Renal pelvis (tissue), 12 donors: Measurements from ENCODE around the gene CELA3A. TPM values are rescaled to one million over a fixed set of nuclear protein-coding genes. Genes with fewer than 3 reads are reported as not detected.
"Not testable (repeated sequence)": the region's sequence is repeated elsewhere in the genome, so short reads cannot be mapped to it uniquely, and the experiment has no call there.

Source experiments
- DNase-seq: peaks from one replicate; pipeline ENCODE4 v3.0.0-alpha.2; 2013
- long read RNA-seq, 16 experiments: transcript quantifications; one replicate each; lab custom pipeline, GENCODE V29; 2026
- polyA plus RNA-seq, 3 donors: library from polyadenylated mRNA; unstranded; fragments of 120-200 nt; gene quantifications; one replicate each; pipeline ENCODE4 v1.2.1, GENCODE V29; 2013; ENCODE audit not compliant: insufficient read length in 3 of 3

The CELA3A gene, protein sequence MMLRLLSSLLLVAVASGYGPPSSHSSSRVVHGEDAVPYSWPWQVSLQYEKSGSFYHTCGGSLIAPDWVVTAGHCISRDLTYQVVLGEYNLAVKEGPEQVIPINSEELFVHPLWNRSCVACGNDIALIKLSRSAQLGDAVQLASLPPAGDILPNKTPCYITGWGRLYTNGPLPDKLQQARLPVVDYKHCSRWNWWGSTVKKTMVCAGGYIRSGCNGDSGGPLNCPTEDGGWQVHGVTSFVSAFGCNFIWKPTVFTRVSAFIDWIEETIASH
- polyA plus RNA-seq = not detected
- long read RNA-seq, donor 1 = 0 reads
- long read RNA-seq, donor 2 = 0 reads
- long read RNA-seq, donor 3 = 0 reads
- long read RNA-seq, donor 4 = 0 reads
- long read RNA-seq, donor 5 = 0 reads
- long read RNA-seq, donor 6 = 0 reads
- long read RNA-seq, donor 7 = 0 reads
- long read RNA-seq, donor 8 = 0 reads
- long read RNA-seq, donor 9 = 0 reads
- long read RNA-seq, donor 10 = 0 reads
- long read RNA-seq, donor 11 = 0 reads
- long read RNA-seq, donor 12 = 0 reads
- long read RNA-seq, donor 13 = 0 reads
- long read RNA-seq, donor 14 = 0 reads
- long read RNA-seq, donor 15 = 0 reads
- long read RNA-seq, donor 16 = 0 reads

DNA sequence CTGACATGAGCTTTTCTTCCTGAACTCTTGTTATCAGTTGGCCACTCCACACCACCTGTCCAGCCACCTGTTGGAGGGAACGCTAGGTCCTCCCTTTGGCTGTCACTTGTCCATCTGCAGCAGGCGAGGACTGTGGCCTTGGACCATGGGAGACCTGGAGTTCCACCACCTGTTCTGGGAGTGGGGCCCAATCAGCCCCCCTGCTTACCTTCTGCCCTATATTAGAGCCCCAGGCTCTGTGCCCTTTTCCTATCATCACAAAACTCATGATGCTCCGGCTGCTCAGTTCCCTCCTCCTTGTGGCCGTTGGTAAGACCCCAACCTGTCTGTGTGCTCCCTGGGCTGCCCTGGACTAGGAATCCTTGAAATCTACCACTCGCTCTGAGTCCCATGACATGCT lies at the start of gene CELA3A:
Gene CELA3A (plus strand): TSS at position 249 of the 400 bp plus-strand sequence. CDS start 18 bp downstream, at position 267.
- DNase-seq = no peak

DNA sequence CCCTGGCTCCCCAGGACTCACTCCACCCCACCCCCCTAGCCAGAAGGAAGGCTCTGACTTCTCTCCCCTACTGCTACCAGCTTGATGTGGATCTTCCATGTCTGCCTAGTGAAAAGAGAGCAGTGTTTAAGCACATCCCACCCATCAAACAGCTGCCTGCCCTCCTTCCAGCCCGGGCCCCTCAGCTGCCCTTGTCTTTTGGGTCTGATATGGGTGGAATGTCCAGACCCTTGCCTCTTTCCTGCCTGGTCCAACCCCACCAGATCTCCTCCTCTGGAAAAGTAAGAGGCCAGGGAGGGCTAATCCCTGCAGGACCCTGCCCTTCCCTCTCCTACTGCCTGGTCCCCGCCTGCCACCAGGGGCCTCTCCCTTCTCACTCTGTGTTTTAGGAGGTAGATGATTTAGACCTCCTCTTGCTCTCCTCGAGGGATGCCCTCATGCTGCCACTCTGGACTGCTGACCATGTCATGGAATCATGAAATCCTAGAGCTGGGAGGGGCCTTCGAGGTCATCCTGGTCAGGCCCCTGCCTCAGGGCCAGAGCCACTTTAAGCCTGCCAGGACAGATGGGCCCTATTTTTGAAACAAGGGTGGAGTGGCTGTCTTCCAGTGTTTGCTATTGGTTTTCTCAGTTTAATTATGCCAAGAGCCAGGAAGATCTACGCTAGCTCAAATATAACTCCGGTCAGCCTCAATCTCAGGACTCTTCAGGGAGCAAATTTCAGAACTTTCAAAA lies 48.5 kb upstream of the CELA3A start:
- no peak for DNase-seq

DNA sequence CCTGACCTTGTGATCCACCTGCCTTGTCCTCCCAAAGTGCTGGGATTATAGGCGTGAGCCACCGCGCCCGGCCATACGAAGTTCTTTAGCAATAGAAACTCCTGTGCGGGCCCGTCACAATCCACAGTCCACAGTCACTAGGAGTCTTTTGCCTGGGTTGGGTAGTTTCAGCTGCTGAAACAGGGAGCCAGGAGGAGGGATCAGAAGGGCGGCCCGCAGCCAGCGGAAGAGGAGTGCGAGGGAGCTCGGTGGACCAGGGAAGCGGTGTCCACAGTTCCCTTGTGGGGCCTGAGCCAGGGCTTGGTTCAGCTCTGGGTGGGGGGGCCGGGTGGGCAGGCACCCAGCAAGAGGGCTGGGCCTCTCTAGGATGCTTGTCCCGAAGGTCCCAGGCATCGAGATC lies 46.4 kb upstream of the CELA3A start:
- no peak for DNase-seq

DNA sequence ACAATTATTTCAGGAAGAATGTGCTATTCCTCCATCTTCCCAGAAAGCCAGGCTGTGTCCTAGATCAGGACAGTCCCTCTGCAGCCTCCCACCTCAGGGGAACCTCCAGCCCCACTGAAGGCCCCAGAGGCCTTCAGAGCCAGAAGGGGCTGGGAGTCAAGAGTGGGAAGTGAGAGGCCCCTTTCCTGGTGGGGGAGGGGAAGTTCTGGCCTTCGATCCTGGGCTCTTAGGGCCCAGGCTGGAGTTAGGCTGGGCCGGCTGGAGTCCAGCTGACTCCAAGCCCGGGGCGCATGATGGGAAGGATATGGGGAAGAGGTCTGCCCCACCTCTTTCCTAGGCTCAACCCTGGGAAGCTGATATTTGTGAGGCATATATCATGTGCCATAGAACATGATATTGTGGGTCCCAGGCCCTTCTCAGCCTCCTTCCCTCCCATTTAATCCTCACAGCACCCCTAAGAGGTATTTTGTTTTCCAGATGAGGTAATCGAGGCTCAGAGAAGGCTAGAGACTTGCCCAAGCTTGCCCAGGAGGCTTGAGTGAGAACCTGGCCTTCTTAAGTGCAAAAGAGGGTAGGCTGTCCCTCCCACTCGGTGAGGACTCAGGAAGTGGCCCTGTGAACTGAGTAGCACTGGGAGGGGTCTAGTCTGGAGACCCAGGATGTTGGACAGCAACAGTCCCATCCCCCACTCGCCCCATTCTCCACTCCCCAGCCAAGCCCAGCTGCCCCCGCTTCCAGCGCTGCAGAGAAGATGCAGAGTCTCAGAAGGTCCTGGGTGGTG lies 45.8 kb upstream of the CELA3A start:
- DNase-seq = no peak

DNA sequence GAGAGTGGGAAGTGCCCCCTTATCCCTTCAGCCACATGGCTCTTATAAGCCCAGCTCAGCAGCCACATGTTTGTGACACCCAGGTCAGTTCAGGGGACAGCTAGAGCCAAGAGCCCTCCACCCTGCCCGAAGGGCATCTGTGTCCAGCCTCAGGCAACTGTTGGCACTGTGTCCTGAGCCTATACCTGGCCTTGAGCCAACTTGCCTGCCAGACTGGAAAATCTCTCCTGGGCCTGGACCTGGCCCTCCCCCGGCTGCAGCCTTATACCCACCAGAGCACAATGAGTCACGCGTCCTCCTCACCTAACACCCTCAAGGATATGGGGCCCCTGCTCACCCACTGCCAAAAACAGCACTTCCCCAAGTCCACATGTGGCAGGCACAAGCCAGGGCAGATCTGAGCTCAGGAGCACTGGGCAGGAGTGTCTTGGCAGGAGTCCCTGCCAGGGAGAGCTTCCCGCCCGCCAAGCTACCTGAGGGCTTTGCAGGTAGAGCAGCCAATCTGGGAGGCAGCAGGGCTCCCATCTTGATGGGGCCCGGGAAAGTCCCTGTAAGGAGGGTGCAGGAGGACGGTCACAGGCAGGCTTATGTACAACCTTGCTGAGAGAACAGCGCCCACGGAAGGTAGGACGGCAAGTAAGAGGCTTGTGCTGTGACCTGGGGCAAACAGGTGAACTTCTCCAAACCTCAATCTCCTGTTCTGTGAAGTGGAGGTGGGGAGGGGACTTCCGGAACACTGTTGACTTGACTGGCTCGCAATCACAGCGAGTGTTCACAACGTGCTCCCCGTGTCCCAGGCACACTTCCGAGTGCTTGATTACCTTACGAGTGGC lies 44.5 kb upstream of the CELA3A start:
- no peak for DNase-seq

DNA sequence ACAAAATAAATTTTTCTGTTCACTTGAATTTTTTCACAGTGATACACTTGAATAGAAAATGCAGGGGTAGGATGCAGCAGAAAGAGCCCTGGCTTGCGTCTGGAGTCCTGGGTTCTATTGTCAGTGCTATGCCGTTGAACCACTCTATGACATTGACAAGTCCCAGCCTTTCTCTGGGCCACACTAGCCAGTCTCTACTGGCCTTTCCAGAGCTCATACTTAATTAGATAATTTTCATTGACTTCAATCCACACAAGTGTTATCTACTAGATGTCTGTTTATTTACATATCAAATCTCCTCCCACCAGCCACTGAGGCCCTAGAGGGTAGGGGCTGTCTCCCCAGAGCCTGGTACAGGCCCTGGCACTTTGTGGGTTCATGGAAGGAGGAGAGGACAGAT lies 40.1 kb upstream of the CELA3A start:
- DNase-seq = no peak

DNA sequence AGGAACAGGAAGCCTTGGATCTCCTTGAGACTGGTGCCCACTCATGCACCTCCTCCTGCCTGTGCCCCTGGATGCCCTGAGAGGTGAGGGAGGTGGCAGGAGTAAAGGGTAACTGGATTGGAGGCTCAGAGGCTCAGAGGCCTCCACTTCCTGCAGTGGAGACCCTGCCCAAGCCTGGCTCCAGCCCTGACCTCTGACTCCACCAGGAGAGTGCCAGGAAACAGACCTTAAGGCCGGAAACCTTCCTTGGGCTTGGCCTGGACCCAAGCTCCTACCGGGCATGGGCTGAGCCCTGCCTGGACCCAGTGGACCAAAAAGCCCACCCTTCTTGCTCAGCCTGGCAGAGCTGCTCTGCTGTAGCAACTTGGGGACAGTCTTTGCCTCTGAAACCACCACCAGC lies 39.7 kb upstream of the CELA3A start:
- DNase-seq = no peak

DNA sequence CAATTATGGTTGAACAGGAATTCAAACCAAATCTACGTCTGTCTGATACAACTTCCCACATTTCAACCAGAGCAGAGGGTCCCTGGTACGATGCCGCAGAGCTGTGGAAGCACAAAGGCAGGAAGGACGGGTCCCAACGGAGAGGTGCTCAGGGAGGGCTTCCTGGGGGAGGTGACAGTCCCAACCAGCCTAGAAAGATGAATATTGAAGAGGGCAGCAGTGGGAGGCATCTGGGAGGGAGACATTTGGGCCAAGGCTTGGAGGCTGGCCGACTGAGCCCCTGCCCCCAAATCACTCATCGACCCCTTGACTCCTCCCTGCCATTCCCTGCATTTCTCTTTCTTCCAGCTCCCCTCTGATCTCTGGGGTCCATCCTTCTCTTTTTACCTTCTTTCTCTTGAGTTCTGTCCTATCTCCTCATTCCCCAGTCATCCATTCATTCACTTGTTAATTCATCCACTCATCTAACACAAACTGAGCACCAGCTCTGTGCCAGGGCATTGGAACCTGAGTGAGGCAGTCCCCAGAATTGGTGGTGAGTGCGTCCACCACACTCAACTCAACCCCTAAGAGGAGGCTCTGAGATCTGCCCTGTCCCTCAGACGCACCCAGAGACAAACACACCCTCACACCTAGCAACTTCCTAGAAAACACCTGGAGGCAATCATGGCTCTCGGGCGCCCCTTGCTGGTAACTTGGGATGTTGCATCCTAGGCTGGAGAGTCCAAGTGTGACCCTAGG lies 37.8 kb upstream of the CELA3A start:
- peak; percentile 67 for DNase-seq

DNA sequence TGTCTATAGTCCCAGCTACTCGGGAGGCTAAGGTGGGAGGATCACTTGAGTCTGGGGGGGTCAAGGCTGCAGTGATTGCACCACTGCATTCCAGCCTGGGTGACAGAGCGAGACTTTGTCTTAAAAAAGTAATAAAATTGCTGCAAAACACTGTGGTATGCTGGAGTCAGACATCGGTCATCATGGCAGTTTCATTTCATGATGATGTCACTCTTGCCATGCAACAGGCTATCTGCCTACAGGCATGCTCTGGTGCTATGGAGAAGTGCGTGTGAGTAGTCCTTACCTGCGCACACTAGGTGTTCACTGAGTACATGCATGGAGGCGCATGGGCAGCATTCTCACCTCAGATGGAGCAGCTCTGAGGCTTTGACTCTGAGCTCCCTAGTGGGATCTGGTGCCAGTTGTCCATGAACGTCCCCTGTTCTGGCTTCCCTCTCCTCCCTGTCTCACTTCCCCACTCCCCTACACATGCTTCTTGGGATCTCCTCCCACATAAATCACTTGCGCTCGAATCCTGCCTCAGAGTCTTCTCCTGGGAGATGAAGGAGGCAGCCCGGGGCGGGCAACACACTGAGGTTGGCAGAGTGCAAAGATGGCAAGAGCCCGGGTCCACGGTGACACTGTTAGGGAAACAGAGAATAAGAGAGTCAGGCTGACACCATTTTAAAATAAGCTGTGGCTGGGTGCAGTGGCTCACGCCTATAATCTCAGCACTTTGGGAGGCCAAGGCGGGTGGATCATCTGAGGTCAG lies 35.0 kb upstream of the CELA3A start:
- no peak for DNase-seq

DNA sequence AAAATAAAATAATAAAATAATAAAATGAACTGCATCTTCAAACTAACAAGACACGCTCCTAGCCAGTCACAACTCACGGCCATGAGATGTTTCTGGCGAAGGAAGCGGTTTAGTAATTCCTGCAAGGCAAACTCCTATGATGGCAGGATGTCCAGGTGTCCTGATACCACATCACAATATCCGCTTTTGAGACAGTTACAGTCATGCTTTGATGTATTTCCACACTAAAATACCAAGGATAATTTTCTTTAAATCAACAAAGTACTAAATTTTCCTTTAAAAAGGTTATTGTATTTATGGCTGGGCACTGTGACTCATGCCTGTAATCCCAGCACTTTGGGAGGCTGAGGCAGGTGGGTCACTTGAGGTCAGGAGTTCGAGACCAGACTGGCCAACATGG lies 34.2 kb upstream of the CELA3A start:
- not testable (repeated sequence) for DNase-seq

DNA sequence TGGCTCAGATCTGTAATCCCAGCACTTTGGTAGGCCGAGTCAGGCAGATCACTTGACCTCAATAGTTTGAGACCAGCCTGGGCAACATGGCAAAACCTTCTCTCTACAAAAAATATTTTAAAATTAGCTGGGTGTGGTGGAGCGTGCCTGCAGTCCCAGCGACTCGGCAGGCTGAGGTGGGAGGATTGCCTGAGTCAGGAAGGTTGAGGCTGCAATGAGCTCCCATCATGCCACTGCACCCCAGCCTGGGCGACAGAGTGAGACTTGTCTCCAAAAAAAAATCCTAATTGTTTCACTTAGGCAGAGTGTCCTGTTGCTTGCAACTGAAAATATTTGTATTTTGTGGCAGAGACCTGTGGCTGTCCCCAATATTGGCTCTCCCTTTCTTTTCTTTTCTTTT lies 32.4 kb upstream of the CELA3A start:
- DNase-seq = not testable (repeated sequence)

DNA sequence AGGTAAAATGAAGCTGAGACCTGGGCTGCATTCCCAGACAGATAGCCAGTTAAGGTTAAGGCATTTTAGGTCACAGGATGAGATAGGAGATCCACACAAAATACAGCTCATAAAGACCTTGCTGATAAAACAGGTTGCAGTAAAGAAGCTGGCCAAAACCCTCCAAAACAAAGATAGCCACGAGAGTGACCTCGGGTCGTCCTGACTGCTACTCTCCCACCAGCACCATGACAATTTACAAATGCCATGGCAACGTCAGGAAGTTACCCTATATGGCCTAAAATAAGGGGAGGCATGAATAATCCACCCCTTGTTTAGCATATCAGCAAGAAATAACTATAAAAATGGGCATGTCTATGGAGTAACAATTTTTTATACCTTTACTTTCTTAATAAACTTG lies 30.9 kb upstream of the CELA3A start:
- not testable (repeated sequence) for DNase-seq

DNA sequence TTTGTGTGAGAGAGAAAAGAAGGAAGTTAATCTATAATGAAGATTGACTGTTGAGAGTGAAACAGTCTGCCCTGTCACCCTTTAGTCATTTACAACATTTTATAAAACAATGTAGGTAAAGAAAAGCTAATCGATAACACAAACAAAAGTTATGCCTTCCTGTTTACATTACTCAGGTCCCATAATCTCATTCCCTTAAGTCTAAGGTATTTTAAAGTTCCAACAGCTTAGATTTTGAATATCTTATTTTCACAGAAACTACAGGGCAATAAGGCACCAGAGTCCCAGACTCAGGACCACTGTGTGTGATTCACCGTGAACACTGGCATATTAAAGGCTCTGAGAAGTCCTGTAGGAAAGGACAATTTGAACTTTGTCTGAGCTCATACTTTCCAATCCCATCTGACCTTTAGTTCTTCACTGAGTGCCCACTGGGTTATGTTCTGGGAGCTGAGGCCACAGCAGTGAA lies 28.4 kb upstream of the CELA3A start:
- not testable (repeated sequence) for DNase-seq

DNA sequence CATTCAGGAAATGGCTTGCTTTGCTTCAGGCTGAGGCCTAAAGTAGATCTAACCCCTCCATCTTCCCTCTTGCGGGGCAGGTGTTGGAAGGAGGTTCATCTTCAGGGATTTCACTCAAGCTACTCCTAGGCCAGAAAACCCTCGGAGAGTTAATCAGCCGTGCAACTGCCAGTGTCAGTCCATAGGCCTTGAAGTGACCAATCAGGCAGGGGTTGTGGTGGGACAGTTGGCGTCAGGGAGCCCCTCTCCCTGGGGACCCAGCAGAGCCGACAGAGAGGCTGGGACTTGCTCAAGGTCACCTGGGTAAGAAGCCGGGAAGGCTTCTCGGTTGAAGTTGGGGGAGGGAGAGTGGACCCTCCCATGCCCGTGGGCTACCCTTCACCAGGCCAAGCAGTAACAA lies 27.5 kb upstream of the CELA3A start:
- DNase-seq = not testable (repeated sequence)

DNA sequence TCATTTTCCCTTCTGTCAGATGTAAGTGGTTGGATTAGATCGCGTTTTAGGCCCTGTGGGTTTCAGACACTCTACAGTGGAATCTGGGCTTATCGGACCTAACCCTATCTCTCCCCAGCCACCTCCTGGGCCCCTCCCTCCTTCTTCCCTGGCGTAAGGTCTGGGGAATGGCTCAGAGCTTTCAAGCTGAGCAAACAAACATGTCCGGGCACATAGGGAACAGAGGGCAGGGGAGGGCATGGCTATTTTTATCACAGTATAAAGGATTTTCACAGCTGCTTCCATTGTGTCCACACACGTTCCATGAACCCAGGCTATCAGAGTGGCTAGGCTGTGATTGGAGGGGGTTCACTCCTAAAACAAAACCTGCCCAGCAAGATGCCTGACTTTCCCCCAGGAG lies 26.8 kb upstream of the CELA3A start:
- DNase-seq = not testable (repeated sequence)

DNA sequence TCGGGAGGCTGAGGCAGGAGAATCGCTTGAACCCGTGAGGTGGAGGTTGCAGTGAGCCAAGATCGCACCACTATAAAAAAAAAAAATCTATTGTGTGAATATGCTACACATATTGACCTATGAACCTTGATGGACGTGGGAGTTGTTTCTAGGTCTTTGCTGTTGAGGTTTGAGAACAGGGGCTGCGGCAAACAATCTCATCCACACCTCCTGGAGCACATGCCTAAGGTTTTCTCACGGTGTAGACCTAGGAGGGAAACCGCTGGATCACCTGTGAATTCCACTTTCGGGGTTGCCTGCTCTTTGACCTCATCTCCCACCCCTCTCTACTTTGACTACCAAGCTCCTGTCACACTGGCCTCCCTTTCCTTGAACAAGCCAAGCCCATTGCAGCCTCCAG lies 26.2 kb upstream of the CELA3A start:
- not testable (repeated sequence) for DNase-seq

DNA sequence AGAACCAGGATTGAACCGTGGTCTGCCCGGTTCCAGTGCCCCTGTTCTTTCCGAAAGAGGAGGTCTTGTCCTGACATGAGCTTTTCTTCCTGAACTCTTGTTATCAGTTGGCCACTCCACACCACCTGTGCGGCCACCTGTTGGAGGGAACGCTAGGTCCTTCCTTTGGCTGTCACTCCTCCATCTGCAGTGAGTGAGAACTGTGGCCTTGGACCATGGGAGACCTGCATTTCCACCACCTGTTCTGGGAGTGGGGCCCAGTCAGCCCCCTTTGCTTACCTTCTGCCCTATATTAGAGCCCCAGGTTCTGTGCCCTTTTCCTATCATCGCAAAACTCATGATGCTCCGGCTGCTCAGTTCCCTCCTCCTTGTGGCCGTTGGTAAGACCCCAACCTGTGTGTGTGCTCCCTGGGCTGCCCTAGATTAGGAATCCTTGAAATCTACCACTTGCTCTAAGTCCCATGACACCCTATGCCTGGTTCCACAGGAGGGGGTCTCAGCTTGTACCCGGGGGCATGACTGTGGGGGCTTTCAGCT lies 24.7 kb upstream of the CELA3A start, which contains the start of gene CELA3B:
Gene CELA3B (plus strand): TSS at position 320 of the 537 bp plus-strand sequence. CDS start 18 bp downstream, at position 338.
- DNase-seq = not testable (repeated sequence)

DNA sequence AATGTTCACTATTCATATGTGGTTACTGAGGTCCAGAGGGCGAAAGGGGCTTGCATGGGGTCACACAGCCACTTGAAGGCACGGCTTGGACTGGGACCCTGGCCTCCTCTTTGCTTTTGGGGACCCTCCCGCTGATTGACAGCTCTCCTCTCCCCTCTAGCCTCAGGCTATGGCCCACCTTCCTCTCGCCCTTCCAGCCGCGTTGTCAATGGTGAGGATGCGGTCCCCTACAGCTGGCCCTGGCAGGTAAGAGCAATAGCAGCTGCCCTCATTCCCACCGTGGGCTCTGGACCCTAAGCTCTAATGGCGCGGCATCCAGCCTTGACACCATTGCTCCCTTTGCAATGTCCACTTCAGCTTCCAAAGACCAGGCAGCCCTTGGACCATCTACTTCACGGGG lies 23.2 kb upstream of the CELA3A start:
- DNase-seq = not testable (repeated sequence)
